ENCODE results near the gene PTPRC.
"Not testable (repeated sequence)": the region's sequence is repeated elsewhere in the genome, so short reads cannot be mapped to it uniquely, and the experiment has no call there.

PTPRC gene

DNA sequence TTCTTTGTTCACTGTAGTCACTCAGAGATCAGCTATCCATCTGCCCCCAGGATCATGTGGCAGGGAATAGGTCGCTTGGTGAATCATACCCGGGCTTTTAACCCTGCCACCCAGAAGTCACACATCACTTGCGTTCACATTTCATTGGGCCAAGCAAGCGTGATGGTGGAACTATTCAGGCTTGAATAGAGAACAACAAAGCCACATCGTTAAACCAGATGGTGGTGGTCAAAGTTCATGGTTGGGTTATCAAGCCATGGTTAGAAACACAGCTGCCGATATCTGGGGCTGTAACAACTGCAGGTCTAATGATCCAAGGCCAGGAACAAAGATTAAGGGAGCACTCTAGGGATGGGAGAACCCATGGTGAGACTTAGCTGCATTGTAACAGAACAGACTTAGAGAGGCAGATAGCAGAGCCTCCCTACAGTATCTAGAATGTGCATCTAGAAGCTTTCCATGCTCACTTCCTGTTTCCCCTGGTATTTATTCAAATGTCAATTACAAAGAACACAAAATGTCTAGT lies 40.0 kb upstream of the PTPRC start:
- Histone ChIP-seq H2BK120ac (ENCODE audit: low read depth, low read length) (no peak overlapping the region), H3K4me3 (ENCODE audit: low read length) (no peak overlapping the region), H3K79me1 (ENCODE audit: low read length) (no peaks in the 10 kb centered on the region), H3K27me3 (ENCODE audit: insufficient read depth, low read length, poor library complexity) (no peaks in the 10 kb centered on the region), H3K56ac (ENCODE audit: low read length) (no peak overlapping the region), H3K4me1 (ENCODE audit: control insufficient read depth, low read depth, low read length) (no peaks in the 10 kb centered on the region), H3K18ac (ENCODE audit: low read length) (no peak overlapping the region), H4K5ac (ENCODE audit: low read length) (no peak overlapping the region), H4K8ac (ENCODE audit: low read depth, low read length) (no peak overlapping the region), H3K4me2 (ENCODE audit: low read length) (no peak overlapping the region), H3K4ac (ENCODE audit: low read depth, low read length) (no peak overlapping the region), H3K9ac (ENCODE audit: low read length) (no peak overlapping the region), H3K23ac (ENCODE audit: low read length) (no peak overlapping the region), H2BK15ac (replicated peaks; ENCODE audit: low read depth) (no peak overlapping the region), H3K27ac (ENCODE audit: low read depth, low read length) (no peak overlapping the region), H2BK5ac (ENCODE audit: low read length) (no peak overlapping the region), H2AK5ac (ENCODE audit: low read length) (no peak overlapping the region), H3K36me3 (ENCODE audit: control insufficient read depth, insufficient read depth, low read length) (no peaks in the 10 kb centered on the region), H3K79me2 (ENCODE audit: control insufficient read depth, insufficient read depth, low read length) (no peaks in the 10 kb centered on the region)
- no CpG with 5 or more reads among the region's 6 CpGs for WGBS (ENCODE audit: extremely low coverage, insufficient coverage, low lambda C conversion rate)
- DNase-seq: no peak

DNA sequence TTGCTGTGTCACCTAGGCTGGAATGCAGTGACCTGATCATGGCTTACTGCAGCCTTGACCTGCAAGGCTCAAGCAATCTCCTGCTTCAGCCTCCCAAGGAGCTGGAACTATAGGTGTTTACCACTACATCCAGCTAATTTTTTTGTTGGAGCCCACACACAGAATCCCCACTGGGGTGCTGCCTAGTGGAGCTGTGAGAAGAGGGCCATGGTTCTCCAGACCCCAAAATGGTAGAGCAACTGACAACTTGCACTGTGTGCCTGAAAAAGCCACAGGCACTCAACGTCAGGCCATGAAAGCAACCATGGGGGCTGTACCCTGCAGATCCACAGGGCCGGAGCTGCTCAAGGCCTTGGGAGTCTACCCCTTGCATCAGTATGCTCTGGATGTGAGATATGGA lies 39.1 kb upstream of the PTPRC start:
- no peak for DNase-seq
- Histone ChIP-seq H3K4me1 (ENCODE audit: control insufficient read depth, low read depth, low read length) (no peaks in the 10 kb centered on the region), H3K9ac (ENCODE audit: low read length) (no peak overlapping the region), H3K27me3 (ENCODE audit: insufficient read depth, low read length, poor library complexity) (no peaks in the 10 kb centered on the region), H3K4me2 (ENCODE audit: low read length) (no peak overlapping the region), H4K5ac (ENCODE audit: low read length) (no peak overlapping the region), H3K4ac (ENCODE audit: low read depth, low read length) (no peak overlapping the region), H4K8ac (ENCODE audit: low read depth, low read length) (no peak overlapping the region), H3K79me2 (ENCODE audit: control insufficient read depth, insufficient read depth, low read length) (no peaks in the 10 kb centered on the region), H2BK15ac (replicated peaks; ENCODE audit: low read depth) (no peak overlapping the region), H3K4me3 (ENCODE audit: low read length) (no peak overlapping the region), H2AK5ac (ENCODE audit: low read length) (no peak overlapping the region), H3K56ac (ENCODE audit: low read length) (no peak overlapping the region), H3K18ac (ENCODE audit: low read length) (no peak overlapping the region), H3K23ac (ENCODE audit: low read length) (no peak overlapping the region), H2BK120ac (ENCODE audit: low read depth, low read length) (no peak overlapping the region), H2BK5ac (ENCODE audit: low read length) (no peak overlapping the region), H3K36me3 (ENCODE audit: control insufficient read depth, insufficient read depth, low read length) (no peaks in the 10 kb centered on the region), H3K79me1 (ENCODE audit: low read length) (no peaks in the 10 kb centered on the region), H3K27ac (ENCODE audit: low read depth, low read length) (no peak overlapping the region)
- no CpG with 5 or more reads among the region's 2 CpGs for WGBS (ENCODE audit: extremely low coverage, insufficient coverage, low lambda C conversion rate)

DNA sequence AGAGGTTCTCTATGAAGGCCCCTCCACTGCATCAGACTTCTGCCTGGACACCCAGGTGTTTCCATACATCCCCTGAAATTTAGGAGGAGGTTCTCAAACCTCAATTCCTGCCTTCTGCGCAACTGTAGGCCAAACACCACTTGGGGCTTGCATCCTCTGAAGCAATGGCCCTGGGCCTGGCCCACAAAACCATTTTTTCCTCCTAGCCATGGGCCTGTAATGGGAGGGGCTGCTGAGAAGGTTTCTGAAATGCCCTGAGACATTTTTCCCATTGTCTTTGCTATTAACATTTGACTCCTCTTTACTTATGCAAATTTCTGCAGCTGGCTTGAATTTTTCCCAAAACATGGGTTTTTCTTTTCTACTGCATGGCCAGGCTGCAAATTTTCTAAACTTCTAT lies 37.9 kb upstream of the PTPRC start:
- no peak for DNase-seq
- no CpG with 5 or more reads among the region's 1 CpG for WGBS (ENCODE audit: extremely low coverage, insufficient coverage, low lambda C conversion rate)
- Histone ChIP-seq H4K8ac (ENCODE audit: low read depth, low read length) (no peak overlapping the region), H2BK5ac (ENCODE audit: low read length) (no peak overlapping the region), H3K79me1 (ENCODE audit: low read length) (no peaks in the 10 kb centered on the region), H3K56ac (ENCODE audit: low read length) (no peak overlapping the region), H3K4me2 (ENCODE audit: low read length) (no peak overlapping the region), H2AK5ac (ENCODE audit: low read length) (no peak overlapping the region), H4K5ac (ENCODE audit: low read length) (no peak overlapping the region), H3K79me2 (ENCODE audit: control insufficient read depth, insufficient read depth, low read length) (no peaks in the 10 kb centered on the region), H3K23ac (ENCODE audit: low read length) (no peak overlapping the region), H3K27me3 (ENCODE audit: insufficient read depth, low read length, poor library complexity) (no peaks in the 10 kb centered on the region), H3K4me3 (ENCODE audit: low read length) (no peak overlapping the region), H2BK120ac (ENCODE audit: low read depth, low read length) (no peak overlapping the region), H3K18ac (ENCODE audit: low read length) (no peak overlapping the region), H3K4ac (ENCODE audit: low read depth, low read length) (no peak overlapping the region), H2BK15ac (replicated peaks; ENCODE audit: low read depth) (no peak overlapping the region), H3K36me3 (ENCODE audit: control insufficient read depth, insufficient read depth, low read length) (no peaks in the 10 kb centered on the region), H3K4me1 (ENCODE audit: control insufficient read depth, low read depth, low read length) (no peaks in the 10 kb centered on the region), H3K9ac (ENCODE audit: low read length) (no peak overlapping the region), H3K27ac (ENCODE audit: low read depth, low read length) (no peak overlapping the region)

DNA sequence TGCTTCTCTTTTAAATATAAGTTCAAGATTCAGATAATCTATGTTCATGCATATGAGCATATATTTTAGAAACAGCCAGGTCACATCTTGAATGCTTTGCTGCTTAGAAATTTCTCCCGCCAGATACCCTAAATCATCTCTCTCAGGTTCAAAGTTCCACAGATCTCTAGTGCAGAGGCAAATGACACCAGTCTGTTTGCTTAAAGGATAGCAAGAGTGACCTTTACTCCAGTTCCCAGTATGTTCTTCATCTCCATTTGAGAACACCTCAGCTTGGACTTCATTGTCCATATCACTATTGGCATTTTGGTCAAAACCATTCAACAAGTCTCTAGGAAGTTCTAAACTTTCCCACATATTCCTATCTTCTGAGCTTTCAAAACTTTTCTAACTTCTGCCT lies 37.5 kb upstream of the PTPRC start:
- H3K79me1 ChIP-seq (ENCODE audit: low read length); H2BK120ac ChIP-seq (ENCODE audit: low read depth, low read length); H2BK5ac ChIP-seq (ENCODE audit: low read length); H2AK5ac ChIP-seq (ENCODE audit: low read length); H3K4me1 ChIP-seq (ENCODE audit: control insufficient read depth, low read depth, low read length); H3K9ac ChIP-seq (ENCODE audit: low read length); H3K79me2 ChIP-seq (ENCODE audit: control insufficient read depth, insufficient read depth, low read length); H3K27ac ChIP-seq (ENCODE audit: low read depth, low read length); H3K18ac ChIP-seq (ENCODE audit: low read length); H3K23ac ChIP-seq (ENCODE audit: low read length); H2BK15ac ChIP-seq (replicated peaks; ENCODE audit: low read depth); H3K4ac ChIP-seq (ENCODE audit: low read depth, low read length); H4K8ac ChIP-seq (ENCODE audit: low read depth, low read length); H3K27me3 ChIP-seq (ENCODE audit: insufficient read depth, low read length, poor library complexity); H3K36me3 ChIP-seq (ENCODE audit: control insufficient read depth, insufficient read depth, low read length); H3K56ac ChIP-seq (ENCODE audit: low read length); DNase-seq; H3K4me3 ChIP-seq (ENCODE audit: low read length); H4K5ac ChIP-seq (ENCODE audit: low read length); H3K4me2 ChIP-seq (ENCODE audit: low read length): not testable (repeated sequence)
- WGBS (ENCODE audit: extremely low coverage, insufficient coverage, low lambda C conversion rate): no CpG with 5 or more reads among the region's 1 CpG

DNA sequence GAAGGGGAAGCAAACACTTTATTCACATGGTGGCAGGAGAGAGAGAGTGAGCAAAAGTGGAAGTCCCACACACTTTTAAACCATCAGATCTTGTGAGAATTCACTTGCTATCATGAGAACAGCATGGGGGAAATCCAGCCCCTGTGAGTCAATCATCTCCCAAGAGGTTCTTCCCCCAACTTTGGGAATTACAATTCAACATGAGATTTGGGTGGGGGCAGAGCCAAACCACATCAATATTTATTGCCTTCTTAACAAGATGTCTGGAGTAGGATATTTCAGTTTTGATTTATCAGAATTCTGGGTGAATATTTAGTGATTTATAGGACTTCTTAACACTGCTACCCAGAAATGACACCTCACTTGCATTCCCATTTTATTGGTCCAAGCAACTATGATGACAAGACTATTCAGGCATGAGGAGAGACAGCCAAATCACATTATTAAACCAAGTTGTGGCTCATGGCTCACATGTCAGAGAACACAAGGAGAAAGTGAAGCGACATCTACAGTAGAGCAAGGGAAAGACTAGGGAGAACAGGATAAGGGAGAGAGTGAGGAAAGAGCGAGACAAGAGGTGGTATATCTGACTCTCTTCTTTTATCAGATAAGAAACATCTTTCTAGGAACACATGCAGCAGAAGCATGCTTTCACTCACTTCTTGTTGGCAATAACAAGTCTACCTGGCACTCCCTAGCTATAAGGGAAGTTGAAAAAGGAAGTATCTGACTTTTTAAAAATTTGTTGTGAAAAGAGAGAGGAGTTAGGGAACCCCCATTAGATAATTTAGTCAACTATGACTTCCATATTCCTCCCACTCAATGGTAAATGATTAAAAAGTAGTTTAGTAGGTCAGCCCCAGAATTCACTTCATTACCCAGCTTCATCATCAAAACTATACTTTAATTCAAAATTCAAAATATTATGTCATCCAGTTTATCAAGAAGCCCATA lies 36.6 kb upstream of the PTPRC start:
- H3K4me3 ChIP-seq (ENCODE audit: low read length): no peak overlapping the region
- H3K79me2 ChIP-seq (ENCODE audit: control insufficient read depth, insufficient read depth, low read length): no peaks in the 10 kb centered on the region
- no peak overlapping the region for H4K5ac ChIP-seq (ENCODE audit: low read length)
- H3K27me3 ChIP-seq (ENCODE audit: insufficient read depth, low read length, poor library complexity): no peaks in the 10 kb centered on the region
- H3K36me3 ChIP-seq (ENCODE audit: control insufficient read depth, insufficient read depth, low read length): no peaks in the 10 kb centered on the region
- DNase-seq: no peak
- H3K9ac ChIP-seq (ENCODE audit: low read length): no peak overlapping the region
- WGBS (ENCODE audit: extremely low coverage, insufficient coverage, low lambda C conversion rate): no CpG with 5 or more reads among the region's 2 CpGs
- no peak overlapping the region for H3K27ac ChIP-seq (ENCODE audit: low read depth, low read length)
- no peaks in the 10 kb centered on the region for H3K79me1 ChIP-seq (ENCODE audit: low read length)
- no peak overlapping the region for H2BK120ac ChIP-seq (ENCODE audit: low read depth, low read length)
- H2BK15ac ChIP-seq (replicated peaks; ENCODE audit: low read depth): no peak overlapping the region
- H2BK5ac ChIP-seq (ENCODE audit: low read length): no peak overlapping the region
- no peak overlapping the region for H3K18ac ChIP-seq (ENCODE audit: low read length)
- H3K4me2 ChIP-seq (ENCODE audit: low read length): no peak overlapping the region
- no peaks in the 10 kb centered on the region for H3K4me1 ChIP-seq (ENCODE audit: control insufficient read depth, low read depth, low read length)
- no peak overlapping the region for H3K56ac ChIP-seq (ENCODE audit: low read length)
- H3K4ac ChIP-seq (ENCODE audit: low read depth, low read length): no peak overlapping the region
- H4K8ac ChIP-seq (ENCODE audit: low read depth, low read length): no peak overlapping the region
- H2AK5ac ChIP-seq (ENCODE audit: low read length): no peak overlapping the region
- H3K23ac ChIP-seq (ENCODE audit: low read length): no peak overlapping the region

Measured in mesendoderm (in vitro differentiated cells).